ENCODE measurements around the gene CFAP251. TPM values are rescaled to one million over a fixed set of nuclear protein-coding genes. Genes with fewer than 3 reads are reported as not detected.
"Not testable (repeated sequence)": the region's sequence is repeated elsewhere in the genome, so short reads cannot be mapped to it uniquely, and the experiment has no call there.

CFAP251 gene
- total and polyA plus RNA-seq, 8 donors: 0.29 to 2.8 (median 1.2) TPM; not detected in 2

DNA sequence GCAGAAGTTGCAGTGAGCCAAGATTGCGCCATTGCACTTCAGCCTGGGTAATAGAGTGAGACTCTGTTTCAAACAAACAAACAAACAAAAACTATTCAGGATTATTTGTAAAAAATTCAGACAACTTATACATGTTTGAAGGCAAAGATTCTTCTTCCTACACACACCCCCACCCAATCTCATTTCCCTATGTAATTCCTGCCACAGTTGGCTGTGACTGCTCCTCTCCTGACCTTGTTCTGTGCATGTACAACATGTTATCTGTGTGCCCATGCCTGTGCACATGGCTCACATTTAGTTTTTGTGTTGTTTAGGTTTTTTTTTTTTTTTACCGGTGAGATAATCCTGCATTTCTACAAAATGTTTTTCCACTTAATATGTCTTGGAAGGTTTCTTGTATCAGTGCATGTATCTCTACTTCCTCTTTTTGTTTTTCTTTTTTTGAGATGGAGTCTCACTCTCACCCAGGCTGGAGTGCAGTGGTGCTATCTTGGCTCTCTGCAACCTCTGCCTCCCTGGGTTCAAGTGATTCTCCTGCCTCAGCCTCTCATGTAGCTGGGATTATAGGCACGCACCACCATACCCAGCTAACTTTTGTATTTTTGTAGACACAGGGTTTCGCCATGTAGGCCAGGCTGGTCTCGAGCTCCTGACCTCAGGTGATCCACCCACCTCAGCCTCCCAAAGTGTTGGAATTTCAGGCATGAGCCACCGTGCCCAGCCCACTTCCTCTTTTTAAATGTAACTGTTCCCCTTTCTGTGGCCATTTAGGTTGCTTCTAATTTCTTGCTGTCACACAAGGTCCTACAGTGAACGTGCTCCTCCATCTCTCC is 8.7 kb downstream of the CFAP251 start:
- intact Hi-C loops (cut with DNase I; ENCODE audit: low total_unique reads): no loop called here
- H3K27me3 ChIP-seq: no peaks in the 10 kb centered on the region
- DNase-seq: no peak
- 77 to 85% (median 79%) methylated on average over 7 of the region's 7 CpGs for WGBS, 5 donors
- no peak overlapping the region for H3K4me3 ChIP-seq
- no peaks in the 10 kb centered on the region for H3K36me3 ChIP-seq
- no peaks in the 10 kb centered on the region for H3K9me3 ChIP-seq
- H3K27ac ChIP-seq: no peak overlapping the region
- H3K4me1 ChIP-seq: peaks cover 0 to 14% (median 0%) of the 10 kb centered on the region in 4 donors
- TF ChIP-seq EP300 (IDR thresholded peaks at IDR 0.05) (no peak), POLR2AphosphoS5 (IDR thresholded peaks at IDR 0.05) (no peak), POLR2A (IDR thresholded peaks at IDR 0.05) (no peak)
- TF ChIP-seq, protein P1, sequence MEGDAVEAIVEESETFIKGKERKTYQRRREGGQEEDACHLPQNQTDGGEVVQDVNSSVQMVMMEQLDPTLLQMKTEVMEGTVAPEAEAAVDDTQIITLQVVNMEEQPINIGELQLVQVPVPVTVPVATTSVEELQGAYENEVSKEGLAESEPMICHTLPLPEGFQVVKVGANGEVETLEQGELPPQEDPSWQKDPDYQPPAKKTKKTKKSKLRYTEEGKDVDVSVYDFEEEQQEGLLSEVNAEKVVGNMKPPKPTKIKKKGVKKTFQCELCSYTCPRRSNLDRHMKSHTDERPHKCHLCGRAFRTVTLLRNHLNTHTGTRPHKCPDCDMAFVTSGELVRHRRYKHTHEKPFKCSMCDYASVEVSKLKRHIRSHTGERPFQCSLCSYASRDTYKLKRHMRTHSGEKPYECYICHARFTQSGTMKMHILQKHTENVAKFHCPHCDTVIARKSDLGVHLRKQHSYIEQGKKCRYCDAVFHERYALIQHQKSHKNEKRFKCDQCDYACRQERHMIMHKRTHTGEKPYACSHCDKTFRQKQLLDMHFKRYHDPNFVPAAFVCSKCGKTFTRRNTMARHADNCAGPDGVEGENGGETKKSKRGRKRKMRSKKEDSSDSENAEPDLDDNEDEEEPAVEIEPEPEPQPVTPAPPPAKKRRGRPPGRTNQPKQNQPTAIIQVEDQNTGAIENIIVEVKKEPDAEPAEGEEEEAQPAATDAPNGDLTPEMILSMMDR (IDR thresholded peaks at IDR 0.05): no peak

DNA sequence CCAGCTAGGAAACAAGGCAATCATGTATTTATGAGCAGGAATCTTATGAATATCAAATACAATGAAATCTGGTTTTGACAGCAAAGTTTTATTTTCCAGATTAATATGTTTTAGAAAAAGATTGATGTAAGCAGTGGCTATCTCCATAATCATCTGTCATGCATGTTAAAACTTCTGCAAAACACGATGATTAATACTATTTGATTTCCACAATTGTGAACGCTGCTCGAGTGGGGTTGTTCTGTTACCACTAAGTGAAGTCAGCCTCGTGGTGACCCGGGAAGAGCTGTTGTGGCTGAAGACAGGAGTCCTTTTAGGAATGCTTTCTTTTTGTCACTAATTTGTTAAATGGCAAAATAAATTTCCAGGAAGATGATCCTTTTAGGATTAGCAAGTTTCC is 9.4 kb downstream of the CFAP251 start:
- H3K36me3 ChIP-seq: no peaks in the 10 kb centered on the region
- no peak for DNase-seq
- WGBS, 5 donors: 66 to 77% (median 69%) methylated on average over 5 of the region's 5 CpGs
- no peaks in the 10 kb centered on the region for H3K27me3 ChIP-seq
- no peak overlapping the region for H3K27ac ChIP-seq
- peaks cover 0 to 14% (median 0%) of the 10 kb centered on the region in 4 donors for H3K4me1 ChIP-seq
- no peaks in the 10 kb centered on the region for H3K9me3 ChIP-seq
- no peak overlapping the region for H3K4me3 ChIP-seq
- intact Hi-C loops (cut with DNase I; ENCODE audit: low total_unique reads): no loop called here
- TF ChIP-seq POLR2A (IDR thresholded peaks at IDR 0.05): no peak
- TF ChIP-seq, protein P1 (IDR thresholded peaks at IDR 0.05): no peak
- TF ChIP-seq EP300 (IDR thresholded peaks at IDR 0.05): no peak
- no peak for TF ChIP-seq POLR2AphosphoS5 (IDR thresholded peaks at IDR 0.05)

DNA sequence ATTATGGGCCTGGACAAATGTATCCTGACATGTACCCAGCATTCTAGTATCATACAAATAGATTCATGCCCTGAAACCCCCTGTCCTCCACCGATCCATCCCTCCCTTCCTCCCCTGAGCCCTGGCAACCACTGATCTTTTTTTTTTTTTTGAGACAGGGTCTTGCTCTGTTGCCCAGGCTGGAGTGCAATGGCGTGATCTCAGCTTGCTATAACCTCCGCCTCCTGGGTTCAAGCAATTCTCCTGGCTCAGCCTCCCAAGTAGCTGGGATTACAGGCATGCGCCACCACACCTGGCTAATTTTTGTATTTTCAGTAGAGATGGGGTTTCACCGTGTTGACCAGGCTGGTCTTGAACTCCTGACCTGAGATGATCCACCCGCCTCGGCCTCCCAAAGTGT is 11.2 kb downstream of the CFAP251 start:
- H3K4me1 ChIP-seq; H3K9me3 ChIP-seq; H3K4me3 ChIP-seq; DNase-seq; H3K27me3 ChIP-seq; H3K36me3 ChIP-seq; intact Hi-C loops (cut with DNase I; ENCODE audit: low total_unique reads); H3K27ac ChIP-seq: not testable (repeated sequence)
- WGBS, 5 donors: 94 to 98% (median 95%) methylated on average over 7 of the region's 7 CpGs

DNA sequence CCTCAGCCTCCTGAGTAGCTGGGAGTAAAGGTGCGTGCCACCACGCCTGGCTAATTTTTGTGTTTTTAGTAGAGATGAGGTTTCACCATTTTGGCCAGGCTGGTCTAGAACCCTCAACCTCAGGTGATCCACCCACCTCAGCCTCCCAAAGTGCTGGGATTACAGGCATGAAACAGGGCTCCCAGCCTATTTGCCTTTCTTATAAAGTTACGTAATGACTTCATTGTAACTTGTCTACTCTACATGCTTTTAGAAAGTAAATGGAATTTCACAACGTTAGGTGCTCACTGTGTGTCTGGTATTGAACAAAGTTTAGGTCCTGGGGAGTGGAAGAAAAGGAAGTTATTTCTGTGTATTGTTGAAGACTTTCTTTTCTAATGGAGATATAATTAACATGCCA is 12.5 kb downstream of the CFAP251 start:
- intact Hi-C loops (cut with DNase I; ENCODE audit: low total_unique reads): no loop called here
- Histone ChIP-seq H3K4me1 (no peaks in the 10 kb centered on the region), H3K9me3 (no peaks in the 10 kb centered on the region), H3K36me3 (no peaks in the 10 kb centered on the region), H3K4me3 (no peak overlapping the region), H3K27ac (no peak overlapping the region), H3K27me3 (no peaks in the 10 kb centered on the region)
- TF ChIP-seq, protein P1 (IDR thresholded peaks at IDR 0.05): no peak
- no peak for TF ChIP-seq POLR2A (IDR thresholded peaks at IDR 0.05)
- no peak for TF ChIP-seq EP300 (IDR thresholded peaks at IDR 0.05)
- no peak for TF ChIP-seq POLR2AphosphoS5 (IDR thresholded peaks at IDR 0.05)
- 80 to 87% (median 83%) methylated on average over 4 of the region's 4 CpGs for WGBS, 5 donors
- DNase-seq: no peak

DNA sequence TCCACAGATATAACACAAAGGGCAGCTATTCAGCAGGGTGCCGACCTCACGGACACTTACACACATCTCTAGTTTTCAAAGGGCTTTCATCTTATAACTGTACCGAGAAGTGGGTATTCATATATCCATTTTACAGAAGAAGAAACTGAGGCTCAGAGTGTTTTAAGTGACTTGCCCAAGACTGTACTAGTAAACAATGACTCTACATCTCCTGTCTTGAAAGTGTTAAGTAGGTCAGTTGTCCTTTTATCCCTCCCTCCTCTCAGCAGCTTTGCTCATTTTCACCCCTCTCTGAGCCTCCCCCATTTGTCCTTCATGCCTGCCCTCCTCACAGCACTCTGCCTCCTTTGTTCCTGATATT is 13.8 kb downstream of the CFAP251 start:
- intact Hi-C loops (cut with DNase I; ENCODE audit: low total_unique reads): no loop called here
- H3K4me3 ChIP-seq: no peak overlapping the region
- H3K9me3 ChIP-seq: no peaks in the 10 kb centered on the region
- 88 to 98% (median 95%) methylated on average over 3 of the region's 3 CpGs for WGBS, 5 donors
- H3K27ac ChIP-seq: no peak overlapping the region
- no peaks in the 10 kb centered on the region for H3K27me3 ChIP-seq
- H3K4me1 ChIP-seq: no peaks in the 10 kb centered on the region
- peaks cover 0 to 5% (median 2%) of the 10 kb centered on the region in 4 donors for H3K36me3 ChIP-seq
- TF ChIP-seq EP300 (IDR thresholded peaks at IDR 0.05) (no peak), POLR2AphosphoS5 (IDR thresholded peaks at IDR 0.05) (no peak)
- no peak for DNase-seq

Data from stomach (tissue), 9 donors.